ENCODE data around the gene KIAA1210.

- no peak for TF ChIP-seq CTCF (IDR thresholded peaks at IDR 0.05; ENCODE audit: low read depth, low read length, poor library complexity, severe bottlenecking)
- no peak for TF ChIP-seq EZH2phosphoT487 (IDR thresholded peaks at IDR 0.05; ENCODE audit: borderline replicate concordance, low read length)
Observed at GRCh38 chrX:119071381-119071780, 56.2 kb downstream of the KIAA1210 start.

Data from DOHH2 (cell line).